HTR-8/SVneo (cell line): ENCODE results near the gene PBX3.
"Not testable (repeated sequence)": the region's sequence is repeated elsewhere in the genome, so short reads cannot be mapped to it uniquely, and the experiment has no call there.

Experiments used
- DNase-seq: peaks from one replicate; pipeline ENCODE4 v3.0.0; 2011; ENCODE audit warnings: low spot score, mixed read lengths; ENCODE audit not compliant: insufficient read length
- FAIRE-seq: peaks from 2 replicates; lab custom pipeline; 2011; peaks lifted over from hg19 to GRCh38; lab: Jason Lieb, UNC

PBX3 gene

DNA sequence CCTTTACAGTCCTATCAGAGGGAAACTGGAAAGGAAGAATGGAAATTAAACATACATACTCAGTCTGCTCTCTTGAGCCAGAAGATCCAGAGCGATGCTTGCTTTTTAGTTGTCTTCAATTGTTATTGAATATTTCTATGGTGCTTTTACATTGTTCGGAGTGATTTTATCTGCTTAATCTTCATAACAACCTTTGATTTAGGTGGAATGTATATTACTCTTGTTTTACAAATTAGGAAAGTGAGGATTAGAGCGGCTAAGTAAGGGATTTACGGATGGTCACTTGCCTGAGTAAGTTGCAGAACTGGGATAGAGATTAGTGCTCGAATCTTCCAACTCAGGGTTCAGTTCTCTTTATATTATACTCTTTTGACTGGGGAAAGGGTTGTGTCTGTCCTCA, 69.1 kb downstream of the PBX3 start:
- FAIRE-seq (no peak), DNase-seq (no peak)

GRCh38 chr9:125820100-125820804, 73.1 kb downstream of the PBX3 start:
- DNase-seq (no peak), FAIRE-seq (no peak)

DNA sequence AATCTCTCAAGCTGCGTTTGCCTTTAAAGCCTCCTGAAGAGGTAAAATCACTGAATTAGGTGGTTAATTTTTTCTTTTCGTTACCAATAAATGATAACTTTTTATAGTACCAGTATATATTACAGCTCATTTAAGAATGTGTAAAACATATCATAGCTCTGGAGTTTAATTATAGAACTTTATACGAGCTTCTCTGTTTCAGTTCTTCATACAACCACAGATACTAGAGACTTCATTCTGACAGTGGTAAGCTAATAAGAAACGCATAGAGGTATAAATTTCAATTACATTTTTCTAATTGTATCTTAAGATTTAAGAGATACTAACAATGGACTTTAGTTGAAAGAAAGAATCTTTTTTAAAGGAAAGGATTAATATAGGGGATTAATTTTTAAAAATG, 73.9 kb downstream of the PBX3 start:
- FAIRE-seq (no peak), DNase-seq (no peak)

GRCh38 chr9:125822160-125822559, 75.0 kb downstream of the PBX3 start:
- FAIRE-seq, result no peak

GRCh38 chr9:125822902-125823301, 75.7 kb downstream of the PBX3 start:
- FAIRE-seq, result no peak
- no peak for DNase-seq

More at GRCh38 chr9:125822160-125822559, 75.0 kb downstream of the PBX3 start:
- no peak for DNase-seq

DNA sequence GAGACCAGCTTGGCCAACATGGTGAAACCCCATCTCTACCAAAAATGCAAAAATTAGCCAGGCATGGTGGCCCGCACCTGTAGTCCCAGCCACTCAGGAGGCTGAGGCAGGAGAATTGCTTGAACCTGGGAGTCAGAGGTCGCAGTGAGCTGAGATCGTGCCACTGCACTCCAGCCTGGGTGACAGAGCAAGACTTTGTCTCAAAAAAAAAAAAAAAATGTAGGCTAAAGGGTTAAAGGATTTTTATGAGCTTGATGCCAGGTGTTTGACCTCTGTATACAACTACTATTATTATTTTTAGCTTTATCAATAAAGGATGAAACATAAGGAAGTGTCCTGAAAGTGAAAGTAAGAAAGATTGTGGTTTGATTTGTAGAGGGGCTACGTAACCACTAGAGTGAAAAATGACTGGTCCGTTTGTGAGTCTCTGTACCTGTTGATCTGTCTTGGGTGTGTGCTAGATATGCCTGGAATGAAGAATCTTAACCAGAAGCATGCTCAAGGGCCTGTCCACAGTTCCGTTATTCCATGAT, 76.8 kb downstream of the PBX3 start:
- DNase-seq, FAIRE-seq: not testable (repeated sequence)

GRCh38 chr9:125825762-125826161, 78.6 kb downstream of the PBX3 start:
- no peak for DNase-seq
- FAIRE-seq, result no peak

DNA sequence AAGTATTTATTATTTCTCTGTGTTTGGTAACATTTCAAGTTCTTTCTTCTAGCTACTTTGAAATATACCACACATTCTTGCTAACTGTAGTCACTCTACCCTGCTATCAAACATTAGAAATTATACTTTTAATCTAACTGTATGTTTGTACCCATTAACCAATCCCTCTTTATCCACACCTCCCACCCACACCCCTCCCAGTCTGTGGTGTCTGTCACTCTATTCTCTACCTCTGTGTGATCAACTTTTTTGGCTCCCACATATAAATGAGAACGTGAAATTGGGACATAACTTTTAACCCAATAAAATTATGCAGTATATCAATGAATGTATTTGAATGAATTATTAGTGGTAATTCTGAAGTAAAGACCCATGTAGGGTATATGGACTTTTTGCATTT, 79.7 kb downstream of the PBX3 start:
- DNase-seq (no peak), FAIRE-seq (no peak)

GRCh38 chr9:125829743-125830142, 82.6 kb downstream of the PBX3 start:
- DNase-seq, result no peak
- FAIRE-seq, result no peak

GRCh38 chr9:125831054-125831453, 83.9 kb downstream of the PBX3 start:
- FAIRE-seq (no peak), DNase-seq (no peak)

GRCh38 chr9:125831616-125832015, 84.4 kb downstream of the PBX3 start:
- DNase-seq (no peak), FAIRE-seq (no peak)

DNA sequence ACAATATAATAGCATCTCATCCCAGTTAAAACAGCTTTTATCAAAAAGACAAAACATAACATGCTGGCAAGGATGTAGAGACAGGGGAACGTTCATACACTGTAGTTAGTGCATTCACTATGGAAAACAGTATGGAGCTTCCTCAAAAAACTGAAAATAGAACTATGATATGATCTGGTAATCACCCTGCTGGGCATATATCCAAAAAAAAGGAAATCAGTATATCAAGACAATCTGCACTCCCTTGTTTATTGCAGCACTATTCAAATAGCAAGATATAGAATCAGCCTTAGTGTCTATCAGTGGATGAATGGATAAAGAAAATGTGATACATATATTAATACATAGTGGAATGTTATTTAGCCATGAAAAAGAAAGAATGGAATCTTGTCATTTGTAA, 88.5 kb downstream of the PBX3 start:
- DNase-seq, result no peak
- no peak for FAIRE-seq

GRCh38 chr9:125839317-125839716, 92.1 kb downstream of the PBX3 start:
- FAIRE-seq (no peak), DNase-seq (no peak)

DNA sequence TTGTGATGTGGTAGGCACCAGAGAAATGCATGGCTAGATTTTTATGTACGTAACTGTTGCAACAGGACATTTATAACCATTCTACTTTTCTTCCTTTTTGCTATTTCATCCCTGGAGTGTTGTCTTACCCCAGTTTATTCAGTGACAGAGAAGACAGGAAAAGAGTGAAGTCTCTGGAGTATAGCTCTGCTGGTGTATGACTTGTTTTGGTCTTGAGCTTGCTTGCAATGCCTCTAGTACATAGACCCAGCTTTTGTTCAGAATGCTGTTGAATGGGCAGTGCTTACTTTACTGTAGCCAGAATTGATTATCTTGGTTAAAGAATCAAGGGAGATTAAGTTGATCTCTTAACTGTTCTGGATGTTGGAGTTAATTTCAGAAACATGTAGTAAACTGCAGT, 94.3 kb downstream of the PBX3 start:
- DNase-seq, result no peak
- no peak for FAIRE-seq

GRCh38 chr9:125842242-125842641, 95.1 kb downstream of the PBX3 start:
- DNase-seq, result no peak
- no peak for FAIRE-seq

DNA sequence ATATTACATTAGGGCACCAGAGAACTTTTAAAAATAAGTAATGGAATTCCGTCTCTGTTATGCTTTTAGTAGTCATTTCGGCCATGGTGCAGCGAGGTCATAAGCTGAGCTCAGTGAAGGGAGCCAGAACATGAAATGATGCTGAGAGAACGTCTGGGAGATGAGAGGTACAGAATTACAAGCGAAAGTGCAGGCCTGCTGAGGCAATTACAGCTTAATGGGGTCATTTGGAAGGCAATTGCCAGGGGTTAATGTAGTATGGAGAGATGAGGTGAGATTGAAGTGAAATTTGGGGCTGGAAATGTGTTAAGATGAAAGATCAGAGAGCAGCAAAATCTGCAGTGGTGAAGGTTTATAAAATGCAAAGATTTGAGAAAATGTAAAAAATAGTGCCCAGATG, 96.5 kb downstream of the PBX3 start:
- FAIRE-seq (no peak), DNase-seq (no peak)

GRCh38 chr9:125844611-125845010, 97.4 kb downstream of the PBX3 start:
- DNase-seq (no peak), FAIRE-seq (no peak)

- FAIRE-seq, result no peak
- DNase-seq, result no peak
These were observed 98.2 kb downstream of the PBX3 start for GRCh38 chr9:125845271-125845808.

- DNase-seq (no peak), FAIRE-seq (no peak)
These were observed 100.6 kb downstream of the PBX3 start for GRCh38 chr9:125847735-125848134.

- DNase-seq, result no peak
- FAIRE-seq, result no peak
These were observed 103.0 kb downstream of the PBX3 start for GRCh38 chr9:125850106-125850632.

DNA sequence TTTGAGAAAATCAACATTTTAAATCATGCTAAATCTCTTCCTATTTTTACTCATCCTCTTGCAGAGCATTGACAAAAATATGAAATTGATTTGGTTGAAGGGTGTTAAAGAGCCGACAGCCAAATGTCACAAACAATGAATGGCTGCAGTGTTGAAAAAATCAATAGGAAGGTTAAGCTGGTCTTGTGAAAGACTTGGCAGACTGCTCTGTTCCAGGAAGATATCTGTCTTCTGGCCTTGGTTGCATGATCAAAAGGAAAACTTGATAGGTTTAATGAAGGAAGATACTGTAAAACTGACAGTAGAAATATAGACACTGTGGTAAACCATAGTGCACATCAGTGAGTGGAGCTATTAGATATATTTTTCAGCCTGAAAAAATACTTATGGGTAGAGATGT, 103.6 kb downstream of the PBX3 start:
- DNase-seq (no peak), FAIRE-seq (no peak)

GRCh38 chr9:125851979-125852378, 104.8 kb downstream of the PBX3 start:
- no peak for FAIRE-seq

More at GRCh38 chr9:125851979-125852378, 104.8 kb downstream of the PBX3 start:
- DNase-seq, result no peak
